ENCODE data around the gene EPB41L4A.
A peak's percentile ranks its signal among the peaks of the same experiment; 100 is the strongest.
"Not testable (repeated sequence)": the region's sequence is repeated elsewhere in the genome, so short reads cannot be mapped to it uniquely, and the experiment has no call there.

EPB41L4A gene

GRCh38 chr5:112419164-112419985 lies at the start of gene EPB41L4A:
Gene EPB41L4A (minus strand): TSS chr5:112419277. CDS start chr5:112419039, 238 bp downstream.
- peak within 1 kb of the TSS; percentile 84 to 89 for H3K4me3 ChIP-seq (ENCODE audit: low read depth in 1 of 2, low read length in 2 of 2)
- peak within 1 kb of the TSS; percentile 74 for H3K27ac ChIP-seq (ENCODE audit: low read length)
- H3K4me1 ChIP-seq (ENCODE audit: control insufficient read depth in 1 of 2, insufficient read depth in 2 of 2, low read length in 2 of 2), result peaks cover 0 to 9% of the 10 kb centered on the region in 2 donors
- H3K27me3 ChIP-seq (ENCODE audit: low read depth, low read length), result no peaks in the 10 kb centered on the region
- no peaks in the 10 kb centered on the region for H3K36me3 ChIP-seq (ENCODE audit: control insufficient read depth in 1 of 2, insufficient read depth in 2 of 2, low read length in 2 of 2)
- H3K9me3 ChIP-seq (ENCODE audit: control insufficient read depth in 1 of 2, low read length in 2 of 2), result no peaks in the 10 kb centered on the region

GRCh38 chr5:112467485-112467884 lies 48.4 kb upstream of the EPB41L4A start:
- Histone ChIP-seq H3K36me3 (ENCODE audit: control insufficient read depth in 1 of 2, insufficient read depth in 2 of 2, low read length in 2 of 2) (no peaks in the 10 kb centered on the region), H3K27me3 (ENCODE audit: low read depth, low read length) (no peaks in the 10 kb centered on the region), H3K4me1 (ENCODE audit: control insufficient read depth in 1 of 2, insufficient read depth in 2 of 2, low read length in 2 of 2) (no peaks in the 10 kb centered on the region), H3K9me3 (ENCODE audit: control insufficient read depth in 1 of 2, low read length in 2 of 2) (no peaks in the 10 kb centered on the region), H3K27ac (ENCODE audit: low read length) (no peak overlapping the region), H3K4me3 (ENCODE audit: low read depth in 1 of 2, low read length in 2 of 2) (no peak overlapping the region)

GRCh38 chr5:112466261-112466660 lies 47.2 kb upstream of the EPB41L4A start:
- not testable (repeated sequence) for H3K4me3 ChIP-seq (ENCODE audit: low read depth in 1 of 2, low read length in 2 of 2); H3K4me1 ChIP-seq (ENCODE audit: control insufficient read depth in 1 of 2, insufficient read depth in 2 of 2, low read length in 2 of 2); H3K27me3 ChIP-seq (ENCODE audit: low read depth, low read length)

GRCh38 chr5:112447187-112447760 lies 28.2 kb upstream of the EPB41L4A start:
- not testable (repeated sequence) for H3K27me3 ChIP-seq (ENCODE audit: low read depth, low read length); H3K27ac ChIP-seq (ENCODE audit: low read length); H3K4me3 ChIP-seq (ENCODE audit: low read depth in 1 of 2, low read length in 2 of 2); H3K9me3 ChIP-seq (ENCODE audit: control insufficient read depth in 1 of 2, low read length in 2 of 2); H3K36me3 ChIP-seq (ENCODE audit: control insufficient read depth in 1 of 2, insufficient read depth in 2 of 2, low read length in 2 of 2); H3K4me1 ChIP-seq (ENCODE audit: control insufficient read depth in 1 of 2, insufficient read depth in 2 of 2, low read length in 2 of 2)

More at GRCh38 chr5:112466261-112466660, 47.2 kb upstream of the EPB41L4A start:
- H3K36me3 ChIP-seq (ENCODE audit: control insufficient read depth in 1 of 2, insufficient read depth in 2 of 2, low read length in 2 of 2); H3K9me3 ChIP-seq (ENCODE audit: control insufficient read depth in 1 of 2, low read length in 2 of 2); H3K27ac ChIP-seq (ENCODE audit: low read length): not testable (repeated sequence)

GRCh38 chr5:112445626-112446350 lies 26.7 kb upstream of the EPB41L4A start:
- H3K36me3 ChIP-seq (ENCODE audit: control insufficient read depth in 1 of 2, insufficient read depth in 2 of 2, low read length in 2 of 2), result no peaks in the 10 kb centered on the region
- no peak overlapping the region for H3K4me3 ChIP-seq (ENCODE audit: low read depth in 1 of 2, low read length in 2 of 2)
- no peak overlapping the region for H3K27ac ChIP-seq (ENCODE audit: low read length)
- no peaks in the 10 kb centered on the region for H3K9me3 ChIP-seq (ENCODE audit: control insufficient read depth in 1 of 2, low read length in 2 of 2)
- no peaks in the 10 kb centered on the region for H3K27me3 ChIP-seq (ENCODE audit: low read depth, low read length)
- H3K4me1 ChIP-seq (ENCODE audit: control insufficient read depth in 1 of 2, insufficient read depth in 2 of 2, low read length in 2 of 2), result no peaks in the 10 kb centered on the region

- H3K4me3 ChIP-seq (ENCODE audit: low read depth in 1 of 2, low read length in 2 of 2); H3K36me3 ChIP-seq (ENCODE audit: control insufficient read depth in 1 of 2, insufficient read depth in 2 of 2, low read length in 2 of 2); H3K27ac ChIP-seq (ENCODE audit: low read length); H3K4me1 ChIP-seq (ENCODE audit: control insufficient read depth in 1 of 2, insufficient read depth in 2 of 2, low read length in 2 of 2); H3K27me3 ChIP-seq (ENCODE audit: low read depth, low read length); H3K9me3 ChIP-seq (ENCODE audit: control insufficient read depth in 1 of 2, low read length in 2 of 2): not testable (repeated sequence)
Measured at GRCh38 chr5:112443932-112444331, 24.9 kb upstream of the EPB41L4A start.

- Histone ChIP-seq H3K27me3 (ENCODE audit: low read depth, low read length) (no peaks in the 10 kb centered on the region), H3K4me3 (ENCODE audit: low read depth in 1 of 2, low read length in 2 of 2) (no peak overlapping the region), H3K36me3 (ENCODE audit: control insufficient read depth in 1 of 2, insufficient read depth in 2 of 2, low read length in 2 of 2) (no peaks in the 10 kb centered on the region), H3K4me1 (ENCODE audit: control insufficient read depth in 1 of 2, insufficient read depth in 2 of 2, low read length in 2 of 2) (no peaks in the 10 kb centered on the region), H3K27ac (ENCODE audit: low read length) (no peak overlapping the region), H3K9me3 (ENCODE audit: control insufficient read depth in 1 of 2, low read length in 2 of 2) (peaks cover 0 to 4% of the 10 kb centered on the region in 2 donors)
Measured at GRCh38 chr5:112440031-112440430, 21.0 kb upstream of the EPB41L4A start.

GRCh38 chr5:112436144-112436543 lies 17.1 kb upstream of the EPB41L4A start:
- Histone ChIP-seq H3K9me3 (ENCODE audit: control insufficient read depth in 1 of 2, low read length in 2 of 2) (peaks cover 0 to 4% of the 10 kb centered on the region in 2 donors), H3K36me3 (ENCODE audit: control insufficient read depth in 1 of 2, insufficient read depth in 2 of 2, low read length in 2 of 2) (no peaks in the 10 kb centered on the region), H3K27me3 (ENCODE audit: low read depth, low read length) (no peaks in the 10 kb centered on the region), H3K27ac (ENCODE audit: low read length) (no peak overlapping the region), H3K4me1 (ENCODE audit: control insufficient read depth in 1 of 2, insufficient read depth in 2 of 2, low read length in 2 of 2) (no peaks in the 10 kb centered on the region), H3K4me3 (ENCODE audit: low read depth in 1 of 2, low read length in 2 of 2) (no peak overlapping the region)

GRCh38 chr5:112434641-112435040 lies 15.6 kb upstream of the EPB41L4A start:
- Histone ChIP-seq H3K27ac (ENCODE audit: low read length) (no peak overlapping the region), H3K4me3 (ENCODE audit: low read depth in 1 of 2, low read length in 2 of 2) (no peak overlapping the region), H3K36me3 (ENCODE audit: control insufficient read depth in 1 of 2, insufficient read depth in 2 of 2, low read length in 2 of 2) (no peaks in the 10 kb centered on the region), H3K9me3 (ENCODE audit: control insufficient read depth in 1 of 2, low read length in 2 of 2) (peaks cover 0 to 2% of the 10 kb centered on the region in 2 donors), H3K27me3 (ENCODE audit: low read depth, low read length) (no peaks in the 10 kb centered on the region), H3K4me1 (ENCODE audit: control insufficient read depth in 1 of 2, insufficient read depth in 2 of 2, low read length in 2 of 2) (no peaks in the 10 kb centered on the region)

GRCh38 chr5:112426202-112426601 lies 7.1 kb upstream of the EPB41L4A start:
- not testable (repeated sequence) for H3K27ac ChIP-seq (ENCODE audit: low read length); H3K4me1 ChIP-seq (ENCODE audit: control insufficient read depth in 1 of 2, insufficient read depth in 2 of 2, low read length in 2 of 2); H3K36me3 ChIP-seq (ENCODE audit: control insufficient read depth in 1 of 2, insufficient read depth in 2 of 2, low read length in 2 of 2); H3K4me3 ChIP-seq (ENCODE audit: low read depth in 1 of 2, low read length in 2 of 2); H3K27me3 ChIP-seq (ENCODE audit: low read depth, low read length); H3K9me3 ChIP-seq (ENCODE audit: control insufficient read depth in 1 of 2, low read length in 2 of 2)

- no peak overlapping the region for H3K27ac ChIP-seq (ENCODE audit: low read length)
- H3K36me3 ChIP-seq (ENCODE audit: control insufficient read depth in 1 of 2, insufficient read depth in 2 of 2, low read length in 2 of 2), result no peaks in the 10 kb centered on the region
- H3K27me3 ChIP-seq (ENCODE audit: low read depth, low read length), result no peaks in the 10 kb centered on the region
- peak overlapping the region; percentile 84 to 89 for H3K4me3 ChIP-seq (ENCODE audit: low read depth in 1 of 2, low read length in 2 of 2)
- peaks cover 0 to 9% of the 10 kb centered on the region in 2 donors for H3K4me1 ChIP-seq (ENCODE audit: control insufficient read depth in 1 of 2, insufficient read depth in 2 of 2, low read length in 2 of 2)
- no peaks in the 10 kb centered on the region for H3K9me3 ChIP-seq (ENCODE audit: control insufficient read depth in 1 of 2, low read length in 2 of 2)
Measured at GRCh38 chr5:112419986-112420864, 1.1 kb upstream of the EPB41L4A start.

All from muscle layer of duodenum (tissue), 2 donors.